Fibroblast of skin of left biceps (primary cell): ENCODE results near the gene PREX1.
"Not testable (repeated sequence)": the region's sequence is repeated elsewhere in the genome, so short reads cannot be mapped to it uniquely, and the experiment has no call there.

ENCODE experiments used
- DNase-seq, 2 experiments: peaks; one replicate each; pipeline ENCODE4 v3.0.0-alpha.2; 2013; ENCODE audit warnings: low read depth in 2 of 2

Gene PREX1

GRCh38 chr20:48604936-48605335, 222.9 kb downstream of the PREX1 start:
- DNase-seq: no peak

GRCh38 chr20:48604426-48604825, 223.4 kb downstream of the PREX1 start:
- no peak for DNase-seq

- no peak for DNase-seq
Observed at GRCh38 chr20:48603819-48604405, 223.9 kb downstream of the PREX1 start.

GRCh38 chr20:48603116-48603818, 224.5 kb downstream of the PREX1 start:
- DNase-seq: no peak

GRCh38 chr20:48601798-48602197, 226.0 kb downstream of the PREX1 start:
- no peak for DNase-seq

GRCh38 chr20:48600470-48600945, 227.3 kb downstream of the PREX1 start:
- no peak for DNase-seq

- no peak for DNase-seq
Observed at GRCh38 chr20:48599748-48600469, 227.9 kb downstream of the PREX1 start.

- no peak for DNase-seq
Observed at GRCh38 chr20:48599106-48599747, 228.6 kb downstream of the PREX1 start.

GRCh38 chr20:48598303-48598941, 229.4 kb downstream of the PREX1 start:
- DNase-seq: not testable (repeated sequence)

- no peak for DNase-seq
Observed at GRCh38 chr20:48597521-48598302, 230.1 kb downstream of the PREX1 start.

GRCh38 chr20:48596334-48596898, 231.4 kb downstream of the PREX1 start:
- DNase-seq: no peak

GRCh38 chr20:48595495-48596333, 232.1 kb downstream of the PREX1 start:
- DNase-seq: no peak

- DNase-seq: no peak
Observed at GRCh38 chr20:48594533-48594932, 233.3 kb downstream of the PREX1 start.

GRCh38 chr20:48592107-48592940, 235.5 kb downstream of the PREX1 start:
- DNase-seq: no peak

- DNase-seq: no peak
Observed at GRCh38 chr20:48586730-48587129, 241.1 kb downstream of the PREX1 start.

GRCh38 chr20:48585061-48585870, 242.5 kb downstream of the PREX1 start:
- no peak for DNase-seq

- DNase-seq: no peak
Observed at GRCh38 chr20:48584391-48585060, 243.3 kb downstream of the PREX1 start.
